ENCODE results near the gene GALNT2. TPM values are rescaled to one million over a fixed set of nuclear protein-coding genes. Genes with fewer than 3 reads are reported as not detected.

Gene GALNT2
- total RNA-seq, 1 experiment from 2014 or later, result 141 TPM

DNA sequence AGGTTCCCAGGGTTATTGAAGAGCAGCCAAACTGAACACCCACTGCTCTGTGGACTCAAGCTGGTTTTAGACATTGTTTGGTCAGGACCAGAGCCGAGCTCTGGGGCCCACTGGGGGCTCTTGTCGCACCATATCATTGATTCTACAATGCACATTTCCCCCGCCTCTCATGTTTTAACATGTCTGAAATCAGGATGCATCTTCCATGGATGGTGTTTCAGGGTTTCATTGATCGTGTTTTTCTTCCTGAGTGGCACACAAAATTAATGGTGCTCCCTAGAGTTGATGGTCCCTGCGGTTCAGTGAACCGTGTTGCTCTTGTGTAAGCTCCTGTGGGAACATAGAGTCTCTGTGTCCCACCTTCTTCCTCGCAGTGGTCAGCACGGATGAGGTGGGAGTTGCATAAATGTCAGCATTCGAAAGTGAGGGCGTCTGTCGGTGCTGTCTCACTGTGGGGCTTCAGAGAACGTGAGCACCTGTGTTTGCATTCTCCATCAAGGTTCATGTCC, 38.3 kb downstream of the GALNT2 start:
- Mint-ChIP-seq H3K36me3 (ENCODE audit: insufficient read depth, unreplicated experiment) (peaks cover 25% of the 10 kb centered on the region), H3K4me3 (ENCODE audit: low read depth, unreplicated experiment) (peak overlapping the region; percentile 72), H3K27me3 (ENCODE audit: unreplicated experiment) (no peaks in the 10 kb centered on the region), H3K4me1 (ENCODE audit: low read depth, unreplicated experiment) (peaks cover 89% of the 10 kb centered on the region), H3K9me3 (ENCODE audit: low read depth, unreplicated experiment) (no peaks in the 10 kb centered on the region), H3K27ac (ENCODE audit: unreplicated experiment) (peak overlapping the region; percentile 80)
- TF ChIP-seq, protein P1, sequence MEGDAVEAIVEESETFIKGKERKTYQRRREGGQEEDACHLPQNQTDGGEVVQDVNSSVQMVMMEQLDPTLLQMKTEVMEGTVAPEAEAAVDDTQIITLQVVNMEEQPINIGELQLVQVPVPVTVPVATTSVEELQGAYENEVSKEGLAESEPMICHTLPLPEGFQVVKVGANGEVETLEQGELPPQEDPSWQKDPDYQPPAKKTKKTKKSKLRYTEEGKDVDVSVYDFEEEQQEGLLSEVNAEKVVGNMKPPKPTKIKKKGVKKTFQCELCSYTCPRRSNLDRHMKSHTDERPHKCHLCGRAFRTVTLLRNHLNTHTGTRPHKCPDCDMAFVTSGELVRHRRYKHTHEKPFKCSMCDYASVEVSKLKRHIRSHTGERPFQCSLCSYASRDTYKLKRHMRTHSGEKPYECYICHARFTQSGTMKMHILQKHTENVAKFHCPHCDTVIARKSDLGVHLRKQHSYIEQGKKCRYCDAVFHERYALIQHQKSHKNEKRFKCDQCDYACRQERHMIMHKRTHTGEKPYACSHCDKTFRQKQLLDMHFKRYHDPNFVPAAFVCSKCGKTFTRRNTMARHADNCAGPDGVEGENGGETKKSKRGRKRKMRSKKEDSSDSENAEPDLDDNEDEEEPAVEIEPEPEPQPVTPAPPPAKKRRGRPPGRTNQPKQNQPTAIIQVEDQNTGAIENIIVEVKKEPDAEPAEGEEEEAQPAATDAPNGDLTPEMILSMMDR (IDR thresholded peaks at IDR 0.05; ENCODE audit: unreplicated experiment), result no peak
- CTCF ChIA-PET, result interaction anchor here (1.5 kb wide), 1 partner anchor 35 kb away, joined by 6 read pairs; no protein-coding TSS in a partner anchor
- intact Hi-C loops (cut with micrococcal nuclease; ENCODE audit: unreplicated experiment), result loop anchor here (1.0 to 10.0 kb wide), 5 partner anchors 36 to 440 kb away; no protein-coding TSS in a partner anchor
- TSS peak; percentile 94 for BruUV-seq (replicated peaks)
- DNase-seq, result no peak

DNA sequence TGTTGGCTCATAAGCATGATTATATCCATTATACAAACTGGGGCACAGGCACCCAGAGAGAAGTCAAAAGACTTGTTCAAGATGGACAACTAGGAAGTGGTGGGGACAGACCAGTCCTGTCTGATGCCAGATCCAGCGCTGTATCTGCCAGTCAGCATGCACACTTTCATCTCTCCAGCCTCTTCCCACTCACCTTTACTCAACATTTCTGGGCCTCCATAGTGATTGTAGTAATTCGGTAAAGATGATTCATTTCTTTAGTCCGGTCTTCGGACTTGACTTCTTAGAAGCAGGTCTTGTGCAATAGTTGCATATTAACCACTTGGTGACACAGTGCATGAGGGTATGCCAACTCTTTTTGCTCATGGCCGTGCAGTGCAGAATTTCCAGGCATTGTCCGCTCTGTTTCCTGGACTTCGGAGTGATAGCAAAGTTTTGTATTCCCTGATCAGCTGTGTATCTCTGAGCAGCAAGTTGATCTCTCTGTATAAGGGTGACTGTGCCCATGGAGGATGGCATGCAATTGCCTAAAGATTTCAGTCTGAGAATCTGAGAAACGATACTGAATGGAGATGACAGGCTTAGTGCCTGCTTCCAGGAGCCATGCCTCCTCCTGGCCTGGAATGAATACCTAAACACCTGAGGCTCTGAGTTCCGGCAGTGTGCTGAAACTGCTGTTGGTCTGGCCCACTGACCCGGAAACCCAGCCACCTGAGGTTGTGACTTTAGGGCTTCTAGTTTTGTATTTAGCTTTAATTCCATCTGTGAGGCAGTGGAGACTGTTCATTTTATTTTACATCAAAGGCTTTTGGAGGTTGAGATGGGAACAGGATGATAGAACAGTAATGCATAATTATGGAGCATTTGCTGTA, 39.0 kb downstream of the GALNT2 start:
- H3K27ac Mint-ChIP-seq (ENCODE audit: unreplicated experiment), result peak overlapping the region; percentile 80
- H3K27me3 Mint-ChIP-seq (ENCODE audit: unreplicated experiment), result no peaks in the 10 kb centered on the region
- intact Hi-C loops (cut with micrococcal nuclease; ENCODE audit: unreplicated experiment), result loop anchor here (1.0 to 10.0 kb wide), 5 partner anchors 37 to 441 kb away; no protein-coding TSS in a partner anchor
- peak overlapping the region; percentile 72 for H3K4me3 Mint-ChIP-seq (ENCODE audit: low read depth, unreplicated experiment)
- no TSS peak for BruUV-seq (replicated peaks)
- TF ChIP-seq, protein P1 (IDR thresholded peaks at IDR 0.05; ENCODE audit: unreplicated experiment), result no peak
- H3K4me1 Mint-ChIP-seq (ENCODE audit: low read depth, unreplicated experiment), result peaks cover 92% of the 10 kb centered on the region
- H3K36me3 Mint-ChIP-seq (ENCODE audit: insufficient read depth, unreplicated experiment), result peaks cover 26% of the 10 kb centered on the region
- H3K9me3 Mint-ChIP-seq (ENCODE audit: low read depth, unreplicated experiment), result no peaks in the 10 kb centered on the region
- CTCF ChIA-PET, result interaction anchor here (0.6 to 1.6 kb wide), 3 partner anchors 21 to 80 kb away, joined by 4 to 5 read pairs (median 4); no protein-coding TSS in a partner anchor
- peak; percentile 60 for DNase-seq

DNA sequence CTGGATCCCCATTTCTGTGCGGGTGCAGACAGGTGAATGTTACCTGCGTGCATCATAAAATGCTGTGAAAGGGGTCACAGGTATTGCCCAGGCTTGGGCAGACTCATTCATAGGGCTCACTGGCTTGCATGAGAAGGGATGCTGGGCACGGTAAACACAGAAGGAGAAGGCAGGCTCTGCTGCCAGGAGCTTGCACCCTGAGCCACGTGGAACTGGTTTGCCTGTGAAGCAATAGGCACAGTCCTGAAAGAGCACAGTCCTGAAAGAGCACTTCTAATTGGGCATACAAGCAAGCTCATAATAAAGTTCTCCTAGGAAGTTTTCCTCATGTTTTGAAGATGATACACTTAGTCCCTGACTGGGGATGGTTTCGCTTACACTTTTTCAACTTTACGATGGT, 40.9 kb downstream of the GALNT2 start:
- H3K36me3 Mint-ChIP-seq (ENCODE audit: insufficient read depth, unreplicated experiment), result peaks cover 26% of the 10 kb centered on the region
- DNase-seq, result no peak
- H3K27me3 Mint-ChIP-seq (ENCODE audit: unreplicated experiment), result no peaks in the 10 kb centered on the region
- no peaks in the 10 kb centered on the region for H3K9me3 Mint-ChIP-seq (ENCODE audit: low read depth, unreplicated experiment)
- no peak overlapping the region for H3K4me3 Mint-ChIP-seq (ENCODE audit: low read depth, unreplicated experiment)
- TF ChIP-seq, protein P1 (IDR thresholded peaks at IDR 0.05; ENCODE audit: unreplicated experiment), result no peak
- peaks cover 78% of the 10 kb centered on the region for H3K4me1 Mint-ChIP-seq (ENCODE audit: low read depth, unreplicated experiment)
- BruUV-seq (replicated peaks), result no TSS peak
- H3K27ac Mint-ChIP-seq (ENCODE audit: unreplicated experiment), result peak overlapping the region; percentile 87
- CTCF ChIA-PET, result no interaction called here
- intact Hi-C loops (cut with micrococcal nuclease; ENCODE audit: unreplicated experiment), result loop anchor here (5.0 to 10.0 kb wide), 3 partner anchors 99 to 443 kb away; no protein-coding TSS in a partner anchor

DNA sequence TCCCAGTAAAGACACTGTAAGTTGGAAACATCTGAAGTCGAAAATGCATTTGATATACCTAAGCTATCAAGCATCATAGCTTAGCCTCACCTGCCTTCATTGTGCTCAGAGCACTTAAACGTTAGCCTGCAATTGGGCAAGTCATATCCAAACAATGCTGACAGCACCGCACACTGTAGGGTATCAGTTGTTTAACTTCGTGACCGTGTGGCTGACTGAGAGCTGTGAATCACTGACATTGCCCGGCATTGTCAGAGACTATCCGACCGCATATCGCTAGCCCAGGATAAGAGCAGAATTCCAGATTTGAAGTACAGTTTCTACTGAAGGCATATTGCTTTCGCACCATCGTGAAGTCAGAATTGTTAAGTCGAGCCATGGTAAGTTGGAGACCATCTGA, 41.5 kb downstream of the GALNT2 start:
- BruUV-seq (replicated peaks), result no TSS peak
- Mint-ChIP-seq H3K27me3 (ENCODE audit: unreplicated experiment) (no peaks in the 10 kb centered on the region), H3K9me3 (ENCODE audit: low read depth, unreplicated experiment) (no peaks in the 10 kb centered on the region), H3K27ac (ENCODE audit: unreplicated experiment) (no peak overlapping the region), H3K4me1 (ENCODE audit: low read depth, unreplicated experiment) (peaks cover 72% of the 10 kb centered on the region), H3K36me3 (ENCODE audit: insufficient read depth, unreplicated experiment) (peaks cover 26% of the 10 kb centered on the region), H3K4me3 (ENCODE audit: low read depth, unreplicated experiment) (no peak overlapping the region)
- TF ChIP-seq, protein P1 (IDR thresholded peaks at IDR 0.05; ENCODE audit: unreplicated experiment), result no peak
- CTCF ChIA-PET, result no interaction called here
- intact Hi-C loops (cut with micrococcal nuclease; ENCODE audit: unreplicated experiment), result loop anchor here (5.0 to 10.0 kb wide), 3 partner anchors 99 to 444 kb away; no protein-coding TSS in a partner anchor
- no peak for DNase-seq

Data from Calu3 (cell line).